H1 (cell line): ENCODE results near the gene CHAC2. TPM values are rescaled to one million over a fixed set of nuclear protein-coding genes. Genes with fewer than 3 reads are reported as not detected.

Experiments
- CTCF ChIA-PET: fragments of 300-600 bp; sonication (Branson Sonifier 250); formaldehyde crosslinking; loops from one replicate; lab custom pipeline; 2021; ENCODE audit not compliant: partially characterized antibody; lab: Charles Lee
- POLR2A ChIA-PET: fragments of 300-600 bp; sonication (Branson Sonifier 250); formaldehyde crosslinking; loops from one replicate; lab custom pipeline; 2021; ENCODE audit warnings: inconsistent platforms; ENCODE audit not compliant: partially characterized antibody; lab: Charles Lee
- DNase-seq, 2 experiments: peaks; one replicate each; pipeline versions ENCODE4 v3.0.0 to v3.0.0-alpha.2; 2010 to 2022; ENCODE audit warnings: low spot score in 2 of 2, low read depth in 1 of 2, mixed read lengths in 1 of 2
- FAIRE-seq: peaks from 2 replicates; lab custom pipeline; 2011; peaks lifted over from hg19 to GRCh38; lab: Jason Lieb, UNC
- H2AFZ ChIP-seq: 2 replicates; pipeline ENCODE4 v1.8.1; 2012; ENCODE audit warnings: low read length, inconsistent platforms
- H2AK5ac ChIP-seq: 2 replicates; pipeline ENCODE4 v1.6.1; 2013; ENCODE audit warnings: low read depth, low read length
- H2BK120ac ChIP-seq: replicated peaks from 2 replicates; pipeline ENCODE3; 2013; ENCODE audit warnings: low read depth, low read length, inconsistent platforms
- H2BK12ac ChIP-seq: 2 replicates; pipeline ENCODE4 v1.6.1; 2013; ENCODE audit warnings: low read depth, low read length
- H2BK15ac ChIP-seq: 2 replicates; pipeline ENCODE4 v1.6.1; 2013; ENCODE audit warnings: low read length
- H2BK20ac ChIP-seq: 2 replicates; pipeline ENCODE4 v1.6.1; 2013; ENCODE audit warnings: low read length
- H2BK5ac ChIP-seq: 2 replicates; pipeline ENCODE4 v1.6.1; 2013; ENCODE audit warnings: low read depth, low read length
- H3K14ac ChIP-seq: 2 replicates; pipeline ENCODE4 v1.6.1; 2013; ENCODE audit warnings: inconsistent platforms; ENCODE audit not compliant: insufficient read length
- H3K18ac ChIP-seq: 2 replicates; pipeline ENCODE4 v1.6.1; 2013; ENCODE audit warnings: low read length; ENCODE audit errors: extremely low read depth
- H3K23ac ChIP-seq: 2 replicates; pipeline ENCODE4 v1.6.1; 2013; ENCODE audit warnings: inconsistent platforms; ENCODE audit not compliant: insufficient read length
- H3K23me2 ChIP-seq: 2 replicates; pipeline ENCODE4 v1.6.1; 2013; ENCODE audit warnings: low read depth, low read length
- H3K27ac ChIP-seq: 2 replicates; pipeline ENCODE4 v1.6.1; 2011; ENCODE audit warnings: low read depth, low read length, inconsistent platforms
- H3K27me3 ChIP-seq, 4 experiments: replicated peaks in 1 of 4; 1 replicate in 1 of 4; 2 replicates in 3 of 4; pipeline versions ENCODE4 v1.6.1 to v1.8.1; 2011 to 2013; ENCODE audit warnings: low read length in 3 of 4, mild to moderate bottlenecking in 3 of 4, inconsistent platforms in 2 of 4, mixed read lengths in 2 of 4, moderate library complexity in 1 of 4; ENCODE audit not compliant: control insufficient read depth in 3 of 4, insufficient read depth in 3 of 4; ENCODE audit errors: extremely low read depth in 1 of 4
- H3K36me3 ChIP-seq, 4 experiments: 2 replicates each; pipeline versions ENCODE4 v1.6.1 to v1.8.1; 2011 to 2013; ENCODE audit warnings: mild to moderate bottlenecking in 4 of 4, low read length in 3 of 4, moderate library complexity in 2 of 4, control low read depth in 1 of 4, inconsistent platforms in 1 of 4; ENCODE audit not compliant: insufficient read depth in 4 of 4, control insufficient read depth in 2 of 4
- H3K4ac ChIP-seq: replicated peaks from 2 replicates; pipeline ENCODE3; 2013; ENCODE audit warnings: low read length, low read depth, mixed read lengths, inconsistent platforms; ENCODE audit not compliant: insufficient read length
- H3K4me1 ChIP-seq, 4 experiments: replicated peaks in 1 of 4; 1 replicate in 1 of 4; 2 replicates in 3 of 4; pipeline versions ENCODE4 v1.6.1 to v1.8.1; 2011 to 2013; ENCODE audit warnings: low read length in 3 of 4, inconsistent platforms in 2 of 4, mixed read lengths in 1 of 4; ENCODE audit not compliant: insufficient read depth in 4 of 4, control insufficient read depth in 3 of 4
- H3K4me2 ChIP-seq, 2 experiments: 2 replicates each; pipeline versions ENCODE4 v1.6.1 to v1.8.1; 2011 to 2013; ENCODE audit warnings: low read depth in 2 of 2, low read length in 2 of 2, control low read depth in 1 of 2, inconsistent platforms in 1 of 2, mild to moderate bottlenecking in 1 of 2; ENCODE audit not compliant: insufficient read depth in 1 of 2
- H3K4me3 ChIP-seq, 4 experiments: fragments of 200-600, 300-600 bp in 1 of 4; sonication (generic), shearing (Covaris generic), sonication (Bioruptor Twin) in 1 of 4; 2 replicates each; pipeline versions ENCODE4 v1.5.1 to v1.8.1; 2011 to 2016; ENCODE audit warnings: low read length in 4 of 4, low read depth in 3 of 4, control low read depth in 2 of 4, inconsistent platforms in 2 of 4, mild to moderate bottlenecking in 2 of 4, mixed read lengths in 1 of 4, moderate library complexity in 1 of 4; ENCODE audit not compliant: insufficient read depth in 2 of 4; ENCODE audit errors: extremely low read depth in 1 of 4
- H3K56ac ChIP-seq: replicated peaks from 2 replicates; pipeline ENCODE3; 2013; ENCODE audit warnings: low read depth, mild to moderate bottlenecking, mixed read lengths, low read length, inconsistent platforms; ENCODE audit not compliant: insufficient read length
- H3K79me1 ChIP-seq: 2 replicates; pipeline ENCODE4 v1.6.1; 2013; ENCODE audit warnings: low read depth, low read length, control low read depth
- H3K79me2 ChIP-seq, 2 experiments: 2 replicates each; pipeline versions ENCODE4 v1.6.1 to v1.8.1; 2012 to 2013; ENCODE audit warnings: low read length in 2 of 2, mild to moderate bottlenecking in 2 of 2, inconsistent platforms in 1 of 2; ENCODE audit not compliant: insufficient read depth in 2 of 2, control insufficient read depth in 1 of 2
- H3K9ac ChIP-seq, 4 experiments: replicated peaks in 1 of 4; 1 replicate in 1 of 4; 2 replicates in 3 of 4; pipeline versions ENCODE4 v1.6.1 to v1.8.1; 2011 to 2013; ENCODE audit warnings: low read depth in 3 of 4, low read length in 3 of 4, control low read depth in 2 of 4, mild to moderate bottlenecking in 2 of 4, moderate library complexity in 2 of 4, inconsistent platforms in 1 of 4; ENCODE audit errors: extremely low read depth in 1 of 4
- H3K9me3 ChIP-seq, 2 experiments: 2 replicates each; pipeline versions ENCODE4 v1.6.1 to v1.8.1; 2012 to 2013; ENCODE audit warnings: mild to moderate bottlenecking in 2 of 2, moderate library complexity in 2 of 2, control low read depth in 1 of 2, inconsistent platforms in 1 of 2, low read depth in 1 of 2, low read length in 1 of 2, mixed read lengths in 1 of 2; ENCODE audit not compliant: insufficient read depth in 2 of 2
- H4K20me1 ChIP-seq, 2 experiments: replicated peaks in 1 of 2; 2 replicates each; pipeline versions ENCODE3 to v1.8.1; 2011 to 2013; ENCODE audit warnings: inconsistent platforms in 2 of 2, low read length in 2 of 2, mild to moderate bottlenecking in 1 of 2; ENCODE audit not compliant: insufficient read depth in 2 of 2, control insufficient read depth in 1 of 2
- H4K5ac ChIP-seq: 2 replicates; pipeline ENCODE4 v1.6.1; 2013; ENCODE audit warnings: low read length, low read depth, mixed read lengths, inconsistent platforms; ENCODE audit not compliant: insufficient read length
- H4K8ac ChIP-seq: 2 replicates; pipeline ENCODE4 v1.8.0; 2013; ENCODE audit warnings: mild to moderate bottlenecking, moderate library complexity, low read length, inconsistent platforms; ENCODE audit not compliant: insufficient read depth; ENCODE audit errors: extremely low read depth
- H4K91ac ChIP-seq: replicated peaks from 2 replicates; pipeline ENCODE3; 2013; ENCODE audit warnings: low read length, mixed read lengths, inconsistent platforms; ENCODE audit not compliant: insufficient read length
- CBX8 ChIP-seq: fragments of 300-800, 300-1000 bp; sonication (generic); IDR thresholded peaks from 2 replicates; pipeline ENCODE4 v1.7.1; 2016; ENCODE audit warnings: low read depth, low read length, borderline replicate concordance
- TAF1 ChIP-seq: IDR thresholded peaks from 2 replicates; pipeline ENCODE4 v1.6.1; 2011; ENCODE audit warnings: mild to moderate bottlenecking, low read depth, low read length
- WGBS, 2 experiments: shearing (Covaris generic) in 1 of 2; methylation state at CpG; one replicate each; pipeline versions ENCODE4 v1.1.6 to v1.1.7; 2013 to 2015; ENCODE audit warnings: low lambda C conversion rate in 2 of 2, mixed read lengths in 2 of 2, inconsistent platforms in 1 of 2, low coverage in 1 of 2, missing lambda C conversion rate in 1 of 2; ENCODE audit not compliant: insufficient replicate concordance in 2 of 2, insufficient coverage in 1 of 2, insufficient read length in 1 of 2; ENCODE audit errors: extremely low coverage in 1 of 2, missing lambda C conversion rate in 1 of 2; 5-methylcytosine and 5-hydroxymethylcytosine counted together
- polyA plus RNA-seq, 7 experiments: library from polyadenylated mRNA; depleted of rRNA in 3 of 7; stranded (reverse) in 5 of 7; unstranded in 2 of 7; fragments of >200 nt in 5 of 7; fragments of 200-250 nt in 2 of 7; gene quantifications; 1 replicate in 5 of 7; 2 replicates in 1 of 7; 4 replicates in 1 of 7; pipeline versions ENCODE4 v1.2.1 to v1.2.3, GENCODE V29; 2011 to 2013; ENCODE audit warnings: missing spikeins in 2 of 7, mixed read lengths in 2 of 7
- total RNA-seq: library from RNA; stranded (reverse); fragmentation: NEBNext Ultra II Directional; extraction: Animal tissue kit (Norgen Biotek cat#: 25700); gene quantifications from 2 replicates; pipeline ENCODE4 v1.2.1, GENCODE V29; 2021

Gene CHAC2
- total and polyA plus RNA-seq, 2 of the 8 experiments (the other 6 are each of a cell fraction or from before 2014, with no cell fraction given), result 5.4 to 11.2 TPM

DNA sequence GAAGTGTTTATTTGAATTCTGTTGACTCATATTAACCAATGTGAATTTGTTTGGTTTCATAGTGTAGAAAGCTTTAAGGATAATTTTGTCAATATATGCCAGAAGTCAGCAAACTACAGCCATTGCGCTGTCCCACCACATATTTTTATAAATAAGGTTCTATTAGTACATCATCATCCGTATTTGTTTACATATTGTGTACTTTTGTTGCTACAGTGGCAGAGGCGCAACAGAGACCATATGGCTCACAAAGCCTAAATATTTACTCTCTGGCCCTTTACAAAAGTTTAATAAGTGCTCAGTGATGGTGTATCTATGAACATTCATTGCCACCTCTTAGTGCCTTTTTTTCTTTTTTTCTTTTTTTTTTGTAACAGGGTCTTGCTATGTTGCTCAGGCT, 25.7 kb downstream of the CHAC2 start:
- Histone ChIP-seq H2BK5ac (no peak overlapping the region), H3K9ac (peak overlapping the region in 1 of 4 experiments; percentile 44; a peak in 1 of 7 replicates), H2BK20ac (no peak overlapping the region), H4K8ac (no peak overlapping the region), H3K56ac (no peak overlapping the region), H3K4ac (no peak overlapping the region), H2AK5ac (no peak overlapping the region), H3K27ac (no peak overlapping the region), H3K4me2 (no peak overlapping the region), H2BK120ac (no peak overlapping the region), H4K20me1 (no peaks in the 10 kb centered on the region), H4K5ac (no peak overlapping the region), H2BK15ac (no peak overlapping the region), H3K23ac (no peak overlapping the region), H2AFZ (no peak overlapping the region), H3K79me1 (no peaks in the 10 kb centered on the region; the same call in 1 of the 2 replicates), H3K9me3 (no peaks in the 10 kb centered on the region), H3K18ac (no peak overlapping the region), H3K36me3 (peaks cover 0 to 24% (median 2%) of the 10 kb centered on the region in 4 experiments; a peak in 5 of 8 replicates), H3K4me3 (no peak overlapping the region), H3K23me2 (no peaks in the 10 kb centered on the region), H3K4me1 (no peaks in the 10 kb centered on the region), H4K91ac (no peak overlapping the region), H3K14ac (no peak overlapping the region), H3K27me3 (no peaks in the 10 kb centered on the region), H3K79me2 (peaks cover 0 to 33% of the 10 kb centered on the region in 2 experiments; a peak in 2 of 4 replicates), H2BK12ac (no peak overlapping the region)
- DNase-seq (no peak), FAIRE-seq (no peak)
- POLR2A ChIA-PET, result no interaction called here
- CTCF ChIA-PET, result no interaction called here
- TF ChIP-seq CBX8, result no peak
- no peak for TF ChIP-seq TAF1
- 92% methylated on average over 3 of the region's 3 CpGs; no CpG with 5 or more reads in 1 of the 2 experiments for WGBS, 2 experiments
